Measurements from ENCODE around the gene HOXC6. TPM values are rescaled to one million over a fixed set of nuclear protein-coding genes. Genes with fewer than 3 reads are reported as not detected.

The HOXC6 gene
- total RNA-seq, 1 donor from 2014 or later = not detected

DNA sequence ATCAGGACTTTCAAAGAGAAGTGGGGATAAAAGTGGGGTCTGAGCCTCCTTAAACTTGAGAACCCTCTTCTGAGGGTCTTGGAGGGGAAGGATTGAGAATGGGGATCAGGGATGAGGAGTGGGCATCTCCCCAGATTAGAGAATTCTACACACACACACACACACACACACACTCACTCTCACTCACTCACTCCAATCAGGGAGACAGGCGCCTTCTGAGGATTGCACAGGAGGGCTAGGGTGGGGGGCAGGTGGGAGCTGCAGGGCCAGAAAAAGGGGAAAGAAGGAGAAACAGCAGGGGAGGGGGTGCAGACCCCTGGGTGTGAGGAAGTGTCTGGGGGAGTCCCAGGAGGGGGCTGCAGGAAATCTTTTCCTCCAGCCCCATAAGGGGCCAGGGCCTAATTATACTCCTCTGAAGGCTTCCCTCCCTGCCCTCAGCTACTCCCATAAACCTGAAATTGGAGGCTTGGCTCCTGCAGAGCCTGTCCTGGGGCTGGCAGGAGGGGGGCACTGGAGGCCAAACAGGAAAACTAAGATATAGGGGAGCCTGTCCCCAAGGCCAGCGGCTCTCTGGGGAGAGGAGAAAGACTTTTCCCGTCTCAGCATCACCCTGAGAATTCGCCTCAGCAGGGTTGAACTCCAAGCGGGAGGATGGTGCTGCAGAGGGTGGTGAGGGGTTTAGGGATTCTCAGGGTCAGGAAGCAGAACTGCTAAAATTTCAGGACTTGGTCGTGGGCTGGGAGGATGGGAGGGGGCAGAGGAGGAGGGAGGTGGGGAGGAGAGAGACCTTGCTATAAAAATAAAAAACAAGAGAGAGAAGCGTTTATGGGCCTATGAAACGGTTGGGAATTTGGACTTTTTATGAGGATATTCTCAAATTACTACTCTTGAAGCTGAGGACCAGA is 26.7 kb upstream of the HOXC6 start:
- Mint-ChIP-seq H3K27me3 (ENCODE audit: unreplicated experiment) (peaks cover 97% of the 10 kb centered on the region), H3K4me3 (ENCODE audit: unreplicated experiment) (no peak overlapping the region), H3K4me1 (ENCODE audit: unreplicated experiment) (peaks cover 18% of the 10 kb centered on the region), H3K27ac (ENCODE audit: unreplicated experiment) (no peak overlapping the region), H3K36me3 (ENCODE audit: unreplicated experiment) (no peaks in the 10 kb centered on the region), H3K9me3 (ENCODE audit: unreplicated experiment) (no peaks in the 10 kb centered on the region)
- DNase-seq (ENCODE audit: extremely low spot score, unreplicated experiment) = no peak
- TF ChIP-seq, protein P1, sequence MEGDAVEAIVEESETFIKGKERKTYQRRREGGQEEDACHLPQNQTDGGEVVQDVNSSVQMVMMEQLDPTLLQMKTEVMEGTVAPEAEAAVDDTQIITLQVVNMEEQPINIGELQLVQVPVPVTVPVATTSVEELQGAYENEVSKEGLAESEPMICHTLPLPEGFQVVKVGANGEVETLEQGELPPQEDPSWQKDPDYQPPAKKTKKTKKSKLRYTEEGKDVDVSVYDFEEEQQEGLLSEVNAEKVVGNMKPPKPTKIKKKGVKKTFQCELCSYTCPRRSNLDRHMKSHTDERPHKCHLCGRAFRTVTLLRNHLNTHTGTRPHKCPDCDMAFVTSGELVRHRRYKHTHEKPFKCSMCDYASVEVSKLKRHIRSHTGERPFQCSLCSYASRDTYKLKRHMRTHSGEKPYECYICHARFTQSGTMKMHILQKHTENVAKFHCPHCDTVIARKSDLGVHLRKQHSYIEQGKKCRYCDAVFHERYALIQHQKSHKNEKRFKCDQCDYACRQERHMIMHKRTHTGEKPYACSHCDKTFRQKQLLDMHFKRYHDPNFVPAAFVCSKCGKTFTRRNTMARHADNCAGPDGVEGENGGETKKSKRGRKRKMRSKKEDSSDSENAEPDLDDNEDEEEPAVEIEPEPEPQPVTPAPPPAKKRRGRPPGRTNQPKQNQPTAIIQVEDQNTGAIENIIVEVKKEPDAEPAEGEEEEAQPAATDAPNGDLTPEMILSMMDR (IDR thresholded peaks at IDR 0.05) = no peak

DNA sequence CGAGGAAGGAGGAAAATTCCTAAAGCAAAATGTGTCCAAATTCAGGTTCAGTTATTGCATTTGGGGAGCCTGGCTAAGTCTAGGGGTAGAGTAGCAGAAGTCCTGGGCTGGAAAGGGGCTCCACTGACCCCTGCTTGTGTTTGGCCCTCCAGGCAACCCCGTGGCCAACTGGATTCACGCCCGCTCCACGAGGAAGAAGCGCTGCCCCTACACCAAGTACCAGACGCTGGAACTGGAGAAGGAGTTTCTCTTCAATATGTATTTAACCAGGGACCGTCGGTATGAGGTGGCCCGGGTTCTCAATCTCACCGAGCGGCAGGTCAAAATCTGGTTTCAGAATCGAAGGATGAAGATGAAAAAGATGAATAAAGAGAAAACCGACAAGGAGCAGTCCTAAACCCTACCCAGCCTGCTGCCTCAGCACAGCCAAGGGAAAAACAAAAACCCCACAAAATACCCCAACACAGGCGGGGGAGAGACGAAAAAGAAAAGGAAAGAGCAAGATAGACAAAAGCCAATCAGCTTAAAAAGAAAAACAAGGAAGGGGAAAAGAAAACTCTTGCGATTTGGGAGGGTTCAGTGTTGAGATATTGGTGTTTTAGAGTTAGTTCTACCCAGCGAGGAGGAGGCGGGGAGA is 25.8 kb upstream of the HOXC6 start:
- no peaks in the 10 kb centered on the region for H3K9me3 Mint-ChIP-seq (ENCODE audit: unreplicated experiment)
- TF ChIP-seq, protein P1 (IDR thresholded peaks at IDR 0.05) = no peak
- peaks cover 97% of the 10 kb centered on the region for H3K27me3 Mint-ChIP-seq (ENCODE audit: unreplicated experiment)
- H3K27ac Mint-ChIP-seq (ENCODE audit: unreplicated experiment) = no peak overlapping the region
- DNase-seq (ENCODE audit: extremely low spot score, unreplicated experiment) = no peak
- H3K4me3 Mint-ChIP-seq (ENCODE audit: unreplicated experiment) = no peak overlapping the region
- H3K36me3 Mint-ChIP-seq (ENCODE audit: unreplicated experiment) = no peaks in the 10 kb centered on the region
- H3K4me1 Mint-ChIP-seq (ENCODE audit: unreplicated experiment) = peaks cover 18% of the 10 kb centered on the region

DNA sequence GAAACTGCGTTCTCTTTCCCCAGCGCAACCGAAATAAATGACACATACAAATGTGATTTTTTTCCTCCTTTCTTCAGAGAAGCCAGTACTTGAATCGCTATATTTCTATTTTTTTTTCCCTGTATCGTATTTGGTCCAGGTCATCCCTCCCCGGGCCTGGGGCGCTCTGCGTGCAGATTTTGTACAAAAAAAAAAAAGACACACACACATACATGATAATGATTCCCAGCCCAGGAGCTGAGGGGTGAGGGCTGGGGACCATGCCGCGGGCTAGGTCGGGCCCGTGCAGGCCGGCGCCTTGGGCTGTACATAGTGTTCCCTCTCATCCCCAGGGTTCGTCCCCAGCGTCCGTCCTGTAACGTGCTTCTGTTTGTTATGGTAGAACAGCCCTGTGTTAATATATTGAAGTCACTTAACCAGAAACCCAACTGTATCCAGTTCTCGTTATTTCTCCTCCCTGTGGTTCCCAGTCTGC is 25.3 kb upstream of the HOXC6 start:
- H3K36me3 Mint-ChIP-seq (ENCODE audit: unreplicated experiment) = no peaks in the 10 kb centered on the region
- no peaks in the 10 kb centered on the region for H3K9me3 Mint-ChIP-seq (ENCODE audit: unreplicated experiment)
- DNase-seq (ENCODE audit: extremely low spot score, unreplicated experiment) = no peak
- H3K27me3 Mint-ChIP-seq (ENCODE audit: unreplicated experiment) = peaks cover 97% of the 10 kb centered on the region
- peaks cover 14% of the 10 kb centered on the region for H3K4me1 Mint-ChIP-seq (ENCODE audit: unreplicated experiment)
- H3K4me3 Mint-ChIP-seq (ENCODE audit: unreplicated experiment) = no peak overlapping the region
- no peak overlapping the region for H3K27ac Mint-ChIP-seq (ENCODE audit: unreplicated experiment)
- TF ChIP-seq, protein P1 (IDR thresholded peaks at IDR 0.05) = no peak

DNA sequence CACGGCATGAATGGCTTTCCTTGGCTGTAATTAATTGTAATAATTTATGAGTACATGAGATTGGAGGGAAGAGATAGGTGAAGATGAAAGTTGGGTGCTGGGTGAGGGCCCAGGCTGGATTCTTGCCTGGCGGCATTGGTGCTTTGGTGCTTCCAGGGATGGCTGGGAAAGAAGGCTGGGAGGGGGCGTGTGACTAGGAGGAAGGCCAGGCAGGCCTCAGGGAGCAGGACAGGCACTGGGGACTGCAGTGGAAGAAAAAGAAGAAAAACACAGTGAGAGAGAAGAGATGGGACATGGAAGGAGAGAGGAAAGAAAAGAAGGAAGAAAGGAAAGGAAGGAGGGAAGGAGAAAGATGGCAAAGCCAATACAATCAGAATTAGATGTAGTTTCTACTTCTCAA is 24.6 kb upstream of the HOXC6 start:
- Mint-ChIP-seq H3K4me3 (ENCODE audit: unreplicated experiment) (no peak overlapping the region), H3K27ac (ENCODE audit: unreplicated experiment) (no peak overlapping the region), H3K9me3 (ENCODE audit: unreplicated experiment) (no peaks in the 10 kb centered on the region), H3K4me1 (ENCODE audit: unreplicated experiment) (peaks cover 14% of the 10 kb centered on the region), H3K36me3 (ENCODE audit: unreplicated experiment) (no peaks in the 10 kb centered on the region), H3K27me3 (ENCODE audit: unreplicated experiment) (peaks cover 96% of the 10 kb centered on the region)
- no peak for DNase-seq (ENCODE audit: extremely low spot score, unreplicated experiment)
- TF ChIP-seq, protein P1 (IDR thresholded peaks at IDR 0.05) = no peak

Measured in osteocyte (in vitro differentiated cells).